Upper lobe of left lung (tissue), 4 donors: ENCODE data around the gene MX1.

Experiments
- EP300 ChIP-seq, 4 donors: sonication (generic); formaldehyde crosslinking; IDR thresholded peaks; one replicate each; pipeline ENCODE4 v1.5.1; 2017; ENCODE audit warnings: antibody characterized with exemption in 4 of 4, control low read depth in 2 of 4
- TF ChIP-seq, protein P1 (sequence below), 6 experiments: fragments of 450-650 bp in 4 of 6; fragments of 200-600 bp in 2 of 6; sonication (generic) in 2 of 6; IDR thresholded peaks; one replicate each; pipeline ENCODE4 v1.5.1; 2016 to 2019; ENCODE audit warnings: antibody characterized with exemption in 6 of 6

DNA sequence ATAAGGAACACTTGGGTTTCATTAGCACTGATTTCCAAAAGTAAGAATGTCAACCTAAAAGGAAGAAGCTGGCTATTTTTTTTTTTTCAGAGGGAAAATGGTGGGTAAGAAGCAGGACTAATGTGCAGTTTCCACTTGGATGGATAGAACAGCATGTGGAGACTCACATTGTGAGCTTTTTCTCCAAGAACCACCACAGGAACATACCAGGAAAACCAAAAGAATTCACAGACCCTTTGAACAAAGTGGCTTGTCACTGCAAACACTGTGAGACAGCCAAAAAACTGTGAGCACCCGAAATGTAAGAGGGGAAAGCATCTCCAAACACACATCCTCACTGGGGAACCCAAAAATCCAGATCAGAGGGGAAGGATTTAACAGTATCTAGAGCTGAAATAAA, 15.7 kb upstream of the MX1 start:
- TF ChIP-seq, protein P1, sequence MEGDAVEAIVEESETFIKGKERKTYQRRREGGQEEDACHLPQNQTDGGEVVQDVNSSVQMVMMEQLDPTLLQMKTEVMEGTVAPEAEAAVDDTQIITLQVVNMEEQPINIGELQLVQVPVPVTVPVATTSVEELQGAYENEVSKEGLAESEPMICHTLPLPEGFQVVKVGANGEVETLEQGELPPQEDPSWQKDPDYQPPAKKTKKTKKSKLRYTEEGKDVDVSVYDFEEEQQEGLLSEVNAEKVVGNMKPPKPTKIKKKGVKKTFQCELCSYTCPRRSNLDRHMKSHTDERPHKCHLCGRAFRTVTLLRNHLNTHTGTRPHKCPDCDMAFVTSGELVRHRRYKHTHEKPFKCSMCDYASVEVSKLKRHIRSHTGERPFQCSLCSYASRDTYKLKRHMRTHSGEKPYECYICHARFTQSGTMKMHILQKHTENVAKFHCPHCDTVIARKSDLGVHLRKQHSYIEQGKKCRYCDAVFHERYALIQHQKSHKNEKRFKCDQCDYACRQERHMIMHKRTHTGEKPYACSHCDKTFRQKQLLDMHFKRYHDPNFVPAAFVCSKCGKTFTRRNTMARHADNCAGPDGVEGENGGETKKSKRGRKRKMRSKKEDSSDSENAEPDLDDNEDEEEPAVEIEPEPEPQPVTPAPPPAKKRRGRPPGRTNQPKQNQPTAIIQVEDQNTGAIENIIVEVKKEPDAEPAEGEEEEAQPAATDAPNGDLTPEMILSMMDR (IDR thresholded peaks at IDR 0.05) = no peak
- no peak for TF ChIP-seq EP300 (IDR thresholded peaks at IDR 0.05)
